OCI-LY3 (cell line): ENCODE measurements around the gene CFAP68.

Experiments
- H2AFZ ChIP-seq: fragments of 200-600, 300-600 bp; shearing (Covaris generic); 2 replicates; pipeline ENCODE4 v1.6.0; 2014; ENCODE audit warnings: antibody characterized with exemption, low read depth, low read length
- H3K27ac ChIP-seq: fragments of 200-600, 300-600 bp; sonication (generic); 2 replicates; pipeline ENCODE4 v1.5.1; 2014; ENCODE audit warnings: mild to moderate bottlenecking, low read length, moderate library complexity, mixed read lengths
- H3K27me3 ChIP-seq: fragments of 200-600, 300-600 bp; sonication (generic); 2 replicates; pipeline ENCODE4 v1.6.1; 2014; ENCODE audit warnings: low read depth, low read length, mixed read lengths
- H3K36me3 ChIP-seq: fragments of 200-600, 300-600 bp; sonication (generic); replicated peaks from 2 replicates; pipeline ENCODE3; 2014; ENCODE audit warnings: low read depth, low read length, mixed read lengths
- H3K4me1 ChIP-seq: fragments of 300-600, 200-600 bp; sonication (generic); 2 replicates; pipeline ENCODE4 v1.6.1; 2014; ENCODE audit warnings: low read length, mixed read lengths
- H3K4me2 ChIP-seq: fragments of 200-600, 300-600 bp; sonication (generic); 2 replicates; pipeline ENCODE4 v1.6.1; 2014; ENCODE audit warnings: low read length, mixed read lengths
- H3K4me3 ChIP-seq: fragments of 300-600, 200-600 bp; sonication (generic); 2 replicates; pipeline ENCODE4 v1.5.1; 2014; ENCODE audit warnings: antibody characterized with exemption, mild to moderate bottlenecking, low read length, moderate library complexity
- H3K79me2 ChIP-seq: fragments of 300-600, 200-600 bp; shearing (Covaris generic); 2 replicates; pipeline ENCODE4 v1.6.1; 2014; ENCODE audit warnings: mild to moderate bottlenecking, low read length, mixed read lengths
- H3K9ac ChIP-seq: fragments of 300-600, 200-600 bp; shearing (Covaris generic); 2 replicates; pipeline ENCODE4 v1.6.0; 2014; ENCODE audit warnings: mild to moderate bottlenecking, low read length, moderate library complexity
- H3K9me3 ChIP-seq: fragments of 200-600, 300-600 bp; shearing (Covaris generic); 2 replicates; pipeline ENCODE4 v1.6.1; 2014; ENCODE audit warnings: low read length, mixed read lengths; ENCODE audit not compliant: insufficient read depth
- H4K20me1 ChIP-seq: fragments of 200-600, 300-600 bp; sonication (generic); 2 replicates; pipeline ENCODE4 v1.6.1; 2016; ENCODE audit warnings: low read length, mixed read lengths; ENCODE audit not compliant: insufficient read depth
- EZH2phosphoT487 ChIP-seq: fragments of 200-600 bp; shearing (Covaris generic); IDR thresholded peaks from 2 replicates; pipeline ENCODE4 v1.6.1; 2018; ENCODE audit warnings: antibody characterized with exemption, mixed run types, low read depth
- TF ChIP-seq, protein P1 (sequence below): fragments of 200-600, 300-600 bp; sonication (generic); IDR thresholded peaks from 2 replicates; pipeline ENCODE4 v1.5.1; 2014; ENCODE audit warnings: antibody characterized with exemption, low read length, low read depth

Gene CFAP68

DNA sequence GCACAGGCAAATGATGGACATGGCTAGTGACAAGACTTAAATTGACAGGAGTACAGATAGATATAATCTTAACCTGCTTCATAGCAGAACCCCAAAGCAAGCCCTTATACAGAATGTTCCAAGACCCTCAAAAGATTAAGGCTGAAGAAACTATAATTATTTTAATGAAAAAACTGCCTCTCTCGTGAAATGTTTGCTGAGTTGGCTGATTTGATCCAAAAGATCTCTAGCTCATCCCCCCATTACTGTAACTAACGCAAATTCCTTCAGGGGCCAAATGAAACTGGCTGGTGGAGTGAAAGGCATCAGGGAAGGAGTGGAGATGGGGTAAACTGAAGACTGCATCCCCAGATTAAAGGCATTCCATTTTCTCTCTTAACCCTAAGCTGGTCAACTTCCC lies 27.2 kb upstream of the CFAP68 start:
- Histone ChIP-seq H3K4me3 (no peak overlapping the region), H3K9me3 (no peaks in the 10 kb centered on the region), H3K4me2 (no peak overlapping the region), H3K27ac (no peak overlapping the region), H3K4me1 (no peaks in the 10 kb centered on the region), H3K27me3 (no peaks in the 10 kb centered on the region), H3K9ac (no peak overlapping the region), H3K79me2 (no peaks in the 10 kb centered on the region), H4K20me1 (no peaks in the 10 kb centered on the region), H3K36me3 (peaks cover 24% of the 10 kb centered on the region), H2AFZ (no peak overlapping the region)
- TF ChIP-seq, protein P1, sequence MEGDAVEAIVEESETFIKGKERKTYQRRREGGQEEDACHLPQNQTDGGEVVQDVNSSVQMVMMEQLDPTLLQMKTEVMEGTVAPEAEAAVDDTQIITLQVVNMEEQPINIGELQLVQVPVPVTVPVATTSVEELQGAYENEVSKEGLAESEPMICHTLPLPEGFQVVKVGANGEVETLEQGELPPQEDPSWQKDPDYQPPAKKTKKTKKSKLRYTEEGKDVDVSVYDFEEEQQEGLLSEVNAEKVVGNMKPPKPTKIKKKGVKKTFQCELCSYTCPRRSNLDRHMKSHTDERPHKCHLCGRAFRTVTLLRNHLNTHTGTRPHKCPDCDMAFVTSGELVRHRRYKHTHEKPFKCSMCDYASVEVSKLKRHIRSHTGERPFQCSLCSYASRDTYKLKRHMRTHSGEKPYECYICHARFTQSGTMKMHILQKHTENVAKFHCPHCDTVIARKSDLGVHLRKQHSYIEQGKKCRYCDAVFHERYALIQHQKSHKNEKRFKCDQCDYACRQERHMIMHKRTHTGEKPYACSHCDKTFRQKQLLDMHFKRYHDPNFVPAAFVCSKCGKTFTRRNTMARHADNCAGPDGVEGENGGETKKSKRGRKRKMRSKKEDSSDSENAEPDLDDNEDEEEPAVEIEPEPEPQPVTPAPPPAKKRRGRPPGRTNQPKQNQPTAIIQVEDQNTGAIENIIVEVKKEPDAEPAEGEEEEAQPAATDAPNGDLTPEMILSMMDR = no peak
- TF ChIP-seq EZH2phosphoT487 = no peak

DNA sequence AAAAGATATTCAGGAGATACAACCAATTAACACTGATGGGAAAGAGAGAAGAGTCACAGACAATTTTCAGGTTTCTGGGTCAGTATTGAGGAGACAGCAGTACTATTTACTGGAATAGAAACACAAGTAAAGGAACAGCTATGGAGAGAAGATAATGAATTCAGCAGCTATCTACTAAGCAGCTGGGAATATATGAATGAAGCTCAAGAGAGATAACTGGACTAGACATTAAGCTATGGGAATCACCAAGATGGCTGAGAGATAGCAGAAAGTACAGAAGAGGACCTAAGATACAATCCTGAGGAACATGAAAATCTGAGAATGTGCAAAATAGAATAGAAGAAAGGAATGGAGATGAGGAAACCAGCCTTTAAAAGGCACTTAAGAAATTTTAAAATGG lies 23.8 kb upstream of the CFAP68 start:
- no peak overlapping the region for H3K27ac ChIP-seq
- no peaks in the 10 kb centered on the region for H4K20me1 ChIP-seq
- H2AFZ ChIP-seq = no peak overlapping the region
- TF ChIP-seq, protein P1 = no peak
- no peak for TF ChIP-seq EZH2phosphoT487
- H3K79me2 ChIP-seq = no peaks in the 10 kb centered on the region
- no peak overlapping the region for H3K4me2 ChIP-seq
- H3K4me3 ChIP-seq = no peak overlapping the region
- no peak overlapping the region for H3K9ac ChIP-seq
- H3K4me1 ChIP-seq = no peaks in the 10 kb centered on the region
- H3K36me3 ChIP-seq = peaks cover 32% of the 10 kb centered on the region
- no peaks in the 10 kb centered on the region for H3K27me3 ChIP-seq
- H3K9me3 ChIP-seq = no peaks in the 10 kb centered on the region

DNA sequence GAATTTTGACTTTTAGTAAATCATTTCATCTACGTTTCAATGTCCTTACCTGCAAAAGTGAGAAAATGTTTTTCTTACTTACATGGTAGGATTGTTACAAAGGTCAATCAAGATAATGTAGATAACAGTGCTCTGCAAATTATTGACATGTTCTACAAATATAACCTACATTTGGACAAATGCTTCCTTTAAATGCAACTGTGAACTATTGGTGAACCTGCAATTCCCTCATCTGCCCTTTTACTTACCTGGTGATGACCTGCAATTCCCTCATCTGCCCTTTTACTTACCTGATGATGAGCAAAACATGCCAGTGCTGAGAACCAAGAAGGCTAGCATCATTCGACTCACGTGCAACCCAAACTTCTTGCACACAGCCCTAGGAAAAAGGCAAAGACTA lies 19.1 kb upstream of the CFAP68 start:
- Histone ChIP-seq H3K9ac (no peak overlapping the region), H3K36me3 (peaks cover 35% of the 10 kb centered on the region)
- TF ChIP-seq, protein P1 = no peak

DNA sequence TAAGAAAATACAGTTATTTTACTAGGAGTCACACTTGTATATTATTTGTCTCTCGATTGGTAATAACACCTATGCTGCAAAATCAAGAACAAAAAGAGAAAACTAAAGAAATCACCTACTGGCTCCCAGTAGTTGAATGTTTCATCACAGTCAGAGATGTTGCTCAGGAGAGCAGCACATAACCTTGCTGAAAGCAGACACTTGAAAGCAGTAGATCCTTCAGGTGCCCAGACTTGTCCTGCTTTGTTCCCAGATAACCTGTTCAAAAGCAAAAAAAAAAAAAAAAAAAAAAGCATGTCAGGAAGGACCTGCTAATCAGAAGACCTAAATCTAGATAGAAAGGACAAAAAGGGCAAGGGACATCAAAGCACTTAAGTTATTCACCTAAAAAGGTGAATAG lies 9.2 kb upstream of the CFAP68 start:
- TF ChIP-seq EZH2phosphoT487 = no peak
- H3K27me3 ChIP-seq = no peaks in the 10 kb centered on the region
- no peak overlapping the region for H2AFZ ChIP-seq
- H3K79me2 ChIP-seq = peaks cover 7% of the 10 kb centered on the region
- H3K27ac ChIP-seq = peak overlapping the region; percentile 67; the same call in 1 of the 2 replicates
- H3K36me3 ChIP-seq = peaks cover 28% of the 10 kb centered on the region
- H3K9ac ChIP-seq = no peak overlapping the region
- peak overlapping the region; percentile 92 for H3K4me2 ChIP-seq
- H4K20me1 ChIP-seq = no peaks in the 10 kb centered on the region
- H3K9me3 ChIP-seq = no peaks in the 10 kb centered on the region
- peaks cover 15% of the 10 kb centered on the region for H3K4me1 ChIP-seq
- H3K4me3 ChIP-seq = peak overlapping the region; percentile 86

More for the DNA sequence above, 19.1 kb upstream of the CFAP68 start:
- no peaks in the 10 kb centered on the region for H4K20me1 ChIP-seq
- no peaks in the 10 kb centered on the region for H3K79me2 ChIP-seq
- H2AFZ ChIP-seq = no peak overlapping the region
- H3K27me3 ChIP-seq = no peaks in the 10 kb centered on the region
- no peak overlapping the region for H3K4me2 ChIP-seq
- no peak overlapping the region for H3K27ac ChIP-seq
- H3K4me3 ChIP-seq = no peak overlapping the region
- no peaks in the 10 kb centered on the region for H3K9me3 ChIP-seq
- H3K4me1 ChIP-seq = peaks cover 11% of the 10 kb centered on the region

DNA sequence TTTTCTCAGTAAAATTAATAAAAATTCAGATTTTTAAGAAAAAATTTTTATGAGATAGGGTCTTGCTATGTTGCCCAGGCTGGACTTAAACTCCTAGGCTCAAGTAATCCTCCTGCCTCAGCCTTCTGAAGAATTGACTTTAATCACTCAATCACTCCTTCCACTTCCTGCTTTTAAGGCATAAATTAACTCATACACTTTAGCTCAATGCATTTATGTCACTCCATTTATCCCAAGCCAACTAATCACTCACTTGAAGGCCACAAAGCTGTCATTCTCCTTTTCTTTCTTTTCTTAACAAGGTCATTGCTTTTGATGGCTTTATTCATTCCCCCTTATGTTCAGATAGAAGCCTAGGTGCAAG lies 8.8 kb upstream of the CFAP68 start:
- Histone ChIP-seq H3K27me3 (no peaks in the 10 kb centered on the region), H2AFZ (peak overlapping the region; percentile 98), H3K9me3 (no peaks in the 10 kb centered on the region), H3K4me2 (peak overlapping the region; percentile 92), H4K20me1 (no peaks in the 10 kb centered on the region), H3K4me3 (peak overlapping the region; percentile 86), H3K27ac (peak overlapping the region; percentile 67), H3K9ac (peak overlapping the region; percentile 81), H3K4me1 (peaks cover 15% of the 10 kb centered on the region), H3K36me3 (peaks cover 28% of the 10 kb centered on the region), H3K79me2 (peaks cover 7% of the 10 kb centered on the region)
- no peak for TF ChIP-seq EZH2phosphoT487
- TF ChIP-seq, protein P1 = no peak
